ENCODE measurements around the gene GGTLC3. TPM values are rescaled to one million over a fixed set of nuclear protein-coding genes. Genes with fewer than 3 reads are reported as not detected.
"Not testable (repeated sequence)": the region's sequence is repeated elsewhere in the genome, so short reads cannot be mapped to it uniquely, and the experiment has no call there.

The GGTLC3 gene
- total RNA-seq (not detected), polyA plus RNA-seq (not detected)
- long read RNA-seq, donor 1: 0 reads
- long read RNA-seq, donor 2: 0 reads
- long read RNA-seq, donor 3: 0 reads

DNA sequence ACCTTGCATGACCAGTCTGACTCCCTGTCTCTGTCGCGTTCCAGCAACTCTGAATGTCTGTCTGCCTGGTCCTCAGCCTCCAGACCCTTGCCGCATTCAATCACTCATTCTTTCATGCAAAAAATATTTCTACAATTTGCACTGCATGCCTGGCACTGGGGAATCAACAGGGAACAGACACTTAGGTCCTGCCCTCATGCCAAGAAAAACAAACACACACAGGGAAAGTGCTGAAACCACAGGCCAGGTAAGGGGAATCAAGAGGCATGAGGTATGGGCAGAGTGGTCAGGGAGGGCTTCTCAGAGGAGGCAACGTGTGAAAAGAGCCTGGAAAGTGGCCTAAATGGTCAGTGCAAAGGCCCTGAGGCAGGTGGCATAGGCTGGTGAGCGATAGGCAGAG, at the start of gene GGTLC3:
Gene GGTLC3, minus strand, starts transcription at position 101 of the 400 bp plus-strand sequence. CDS start 264 bp downstream, outside the sequence.
- H3K27me3 ChIP-seq; intact Hi-C loops (cut with DNase I); H3K9me3 ChIP-seq; H3K36me3 ChIP-seq; H3K4me1 ChIP-seq (ENCODE audit: insufficient read depth); H3K4me3 ChIP-seq; H3K27ac ChIP-seq; DNase-seq: not testable (repeated sequence)
- WGBS, 3 donors: no CpG with 5 or more reads among the region's 5 CpGs

DNA sequence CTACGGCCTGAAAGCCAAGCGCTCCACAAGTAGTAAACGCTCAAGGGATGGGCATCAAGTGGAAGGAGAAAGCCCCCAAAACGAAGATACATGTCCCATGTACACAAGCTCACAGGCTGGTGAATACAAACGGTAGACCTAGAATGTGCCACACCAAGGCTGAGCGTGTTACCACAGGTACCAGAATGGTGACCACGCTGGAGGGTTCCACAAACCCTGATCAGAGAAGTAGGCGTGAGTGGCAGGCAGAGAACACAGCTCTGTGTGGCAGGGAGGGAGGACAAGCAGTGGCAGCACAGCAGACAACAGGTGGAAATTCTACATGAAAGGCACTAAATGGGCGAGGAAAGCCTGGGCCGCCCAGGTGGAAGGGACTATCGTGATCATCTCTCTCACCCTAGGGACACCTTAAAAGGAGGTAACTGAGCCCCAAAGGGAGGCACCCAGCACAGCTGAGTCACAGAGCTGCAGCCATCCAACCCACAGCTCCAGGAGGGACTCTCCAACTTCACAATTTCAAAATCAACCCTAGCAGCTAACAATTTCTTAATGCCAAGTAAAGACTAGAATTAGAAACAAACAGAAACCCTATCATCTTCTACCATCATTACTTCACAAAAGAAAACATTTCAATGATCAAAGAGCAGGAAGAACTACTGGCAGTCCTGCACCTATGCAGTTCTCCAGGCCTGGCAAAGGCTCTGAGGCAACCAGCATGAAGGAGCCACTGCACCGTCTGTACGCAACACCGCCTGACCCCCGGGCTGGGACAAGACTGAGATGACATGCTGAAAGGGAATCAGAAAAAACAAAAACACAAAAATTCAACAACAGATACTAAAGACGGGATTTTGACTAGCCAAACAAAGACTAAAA, 42.4 kb upstream of the GGTLC3 start:
- H3K4me1 ChIP-seq (ENCODE audit: insufficient read depth); H3K27me3 ChIP-seq; H3K27ac ChIP-seq; H3K4me3 ChIP-seq; DNase-seq; intact Hi-C loops (cut with DNase I); H3K9me3 ChIP-seq; H3K36me3 ChIP-seq: not testable (repeated sequence)
- no CpG with 5 or more reads among the region's 16 CpGs for WGBS, 3 donors

DNA sequence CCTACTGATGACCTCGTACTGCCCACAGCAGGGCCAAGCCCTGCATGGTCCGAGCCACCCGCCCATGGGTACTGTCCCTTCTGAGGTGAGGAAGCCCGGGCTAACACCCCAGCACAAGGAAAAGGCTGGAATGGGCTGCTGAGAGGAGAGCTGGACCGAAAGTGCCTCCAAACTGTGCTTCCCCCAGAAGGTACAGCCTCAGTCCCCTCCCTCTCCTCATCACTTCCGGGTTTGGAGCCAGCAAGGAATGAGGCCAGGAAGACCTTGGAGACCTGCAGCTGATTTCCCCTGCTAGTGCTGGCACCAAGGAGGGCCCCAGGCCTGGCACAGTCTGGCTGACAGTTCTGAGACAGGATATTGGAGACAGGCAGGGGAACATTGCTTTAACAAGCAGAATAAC, 41.0 kb upstream of the GGTLC3 start:
- DNase-seq; H3K27ac ChIP-seq; intact Hi-C loops (cut with DNase I); H3K9me3 ChIP-seq; H3K27me3 ChIP-seq; H3K4me1 ChIP-seq (ENCODE audit: insufficient read depth); H3K4me3 ChIP-seq; H3K36me3 ChIP-seq: not testable (repeated sequence)
- no CpG with 5 or more reads among the region's 6 CpGs for WGBS, 3 donors

DNA sequence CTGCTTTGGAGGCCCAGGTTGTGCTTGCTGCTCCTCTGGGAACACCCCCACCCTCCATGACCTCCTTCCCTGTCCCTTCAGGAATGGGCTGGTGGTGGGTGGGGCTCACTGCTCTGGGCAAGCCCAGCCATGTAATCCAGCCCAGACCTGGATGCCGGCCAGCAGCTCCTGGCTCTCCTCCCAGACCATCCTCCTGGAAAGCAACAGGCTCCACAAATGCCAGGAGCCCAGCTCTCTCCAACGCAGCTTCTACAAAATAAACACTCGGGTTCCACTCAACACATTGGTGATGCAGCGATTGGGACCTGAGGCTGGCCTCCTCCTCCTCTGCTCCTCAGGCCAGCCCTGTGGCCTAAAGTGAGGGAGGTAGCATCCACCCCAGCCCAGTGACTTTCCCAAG, 40.6 kb upstream of the GGTLC3 start:
- WGBS, 3 donors: no CpG with 5 or more reads among the region's 4 CpGs
- H3K27me3 ChIP-seq; H3K9me3 ChIP-seq; H3K36me3 ChIP-seq; H3K27ac ChIP-seq; H3K4me3 ChIP-seq; intact Hi-C loops (cut with DNase I); H3K4me1 ChIP-seq (ENCODE audit: insufficient read depth); DNase-seq: not testable (repeated sequence)

DNA sequence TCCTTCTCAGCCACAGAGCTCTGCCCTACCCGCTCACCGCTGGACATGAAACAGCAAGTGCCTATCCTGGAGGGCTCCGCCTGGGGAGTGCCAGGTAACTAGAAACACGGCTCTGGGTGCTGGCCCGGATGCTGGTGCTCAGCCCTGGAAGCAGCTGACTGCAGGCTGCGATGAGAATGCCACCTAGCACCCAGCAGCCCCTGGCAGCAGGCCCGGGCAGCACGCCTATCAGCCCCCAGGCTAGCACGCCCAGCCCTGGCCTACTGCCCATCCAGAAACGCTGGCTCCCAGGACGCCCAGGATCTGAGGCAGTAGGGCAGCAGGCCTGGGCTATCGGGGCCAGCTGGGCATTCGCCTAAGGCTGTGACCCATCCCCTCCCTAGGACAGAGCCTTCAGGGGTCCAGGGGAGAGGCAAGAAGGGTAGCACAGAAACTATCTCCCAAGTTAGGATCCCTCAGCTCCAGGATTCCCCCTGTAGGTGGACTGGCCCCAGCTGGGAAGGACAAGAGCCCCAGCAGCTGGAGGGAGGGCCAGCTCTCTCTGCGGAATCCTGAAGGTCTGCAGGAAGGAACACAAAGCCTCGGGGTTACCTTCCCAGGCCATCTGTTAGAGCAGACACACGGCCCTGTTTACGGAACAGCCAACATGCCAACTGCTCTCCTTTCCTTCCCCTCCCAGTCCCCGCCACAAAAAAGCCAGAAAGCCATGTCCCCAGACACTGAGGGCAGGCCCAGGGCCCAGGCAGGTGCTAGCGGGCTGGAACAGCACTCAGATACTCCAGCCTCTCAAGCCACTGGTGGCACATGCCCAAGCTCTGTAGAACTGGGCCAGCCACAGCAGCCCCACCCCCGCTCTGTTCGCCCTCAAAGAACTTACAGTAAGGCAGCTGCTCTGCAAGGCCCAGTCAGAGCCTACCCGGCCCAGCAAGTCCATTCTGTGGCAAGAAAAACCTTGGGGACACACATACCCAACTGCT, 36.6 kb upstream of the GGTLC3 start:
- DNase-seq: peak in 1 of 5 donors; percentile 42
- H3K27ac ChIP-seq; H3K36me3 ChIP-seq; H3K9me3 ChIP-seq; H3K4me3 ChIP-seq; intact Hi-C loops (cut with DNase I); H3K4me1 ChIP-seq (ENCODE audit: insufficient read depth); H3K27me3 ChIP-seq: not testable (repeated sequence)
- WGBS, 3 donors: no CpG with 5 or more reads among the region's 22 CpGs

DNA sequence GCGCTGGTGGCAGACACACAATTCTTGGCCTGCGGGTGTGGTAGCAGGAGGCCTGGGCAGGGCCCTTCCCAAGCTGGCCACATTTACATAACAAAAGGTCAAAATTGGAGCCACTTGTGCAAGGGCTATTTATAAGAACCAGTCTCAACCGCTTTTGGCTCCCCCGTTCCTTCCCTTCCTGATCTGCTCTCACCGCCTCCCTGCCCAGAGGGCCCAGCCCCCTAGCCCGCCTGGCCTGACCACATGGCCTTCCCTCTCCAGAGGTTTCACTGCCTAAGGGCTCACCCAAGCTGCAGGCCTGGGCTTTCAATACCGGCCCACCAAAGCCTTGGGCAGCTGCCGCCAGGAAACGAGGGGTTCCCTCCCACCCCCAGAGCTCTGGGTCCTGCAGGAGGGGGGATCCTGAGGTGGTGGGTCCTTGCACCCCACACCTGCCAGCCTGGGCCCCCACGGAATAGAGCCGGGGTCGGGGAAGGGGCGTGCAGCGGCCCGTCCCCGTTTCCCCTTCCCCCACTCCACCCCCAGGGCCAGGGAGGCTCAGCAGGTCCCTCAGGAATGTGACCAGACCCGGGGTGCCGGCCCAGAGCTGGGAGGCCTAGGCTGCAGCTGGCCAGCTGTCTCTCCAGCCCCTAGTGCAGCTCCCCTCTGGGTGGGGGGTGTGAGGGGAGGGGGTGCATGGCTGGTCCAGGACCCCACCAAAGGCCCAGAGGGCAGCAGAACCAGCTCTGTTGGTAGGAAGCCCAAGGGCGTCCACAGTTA, 35.1 kb upstream of the GGTLC3 start:
- H3K27ac ChIP-seq; DNase-seq; H3K9me3 ChIP-seq; H3K36me3 ChIP-seq; H3K4me1 ChIP-seq (ENCODE audit: insufficient read depth); H3K27me3 ChIP-seq; H3K4me3 ChIP-seq; intact Hi-C loops (cut with DNase I): not testable (repeated sequence)
- 60 to 92% methylated on average over 2 of the region's 19 CpGs; no CpG with 5 or more reads in 1 of the 3 donors for WGBS, 3 donors

DNA sequence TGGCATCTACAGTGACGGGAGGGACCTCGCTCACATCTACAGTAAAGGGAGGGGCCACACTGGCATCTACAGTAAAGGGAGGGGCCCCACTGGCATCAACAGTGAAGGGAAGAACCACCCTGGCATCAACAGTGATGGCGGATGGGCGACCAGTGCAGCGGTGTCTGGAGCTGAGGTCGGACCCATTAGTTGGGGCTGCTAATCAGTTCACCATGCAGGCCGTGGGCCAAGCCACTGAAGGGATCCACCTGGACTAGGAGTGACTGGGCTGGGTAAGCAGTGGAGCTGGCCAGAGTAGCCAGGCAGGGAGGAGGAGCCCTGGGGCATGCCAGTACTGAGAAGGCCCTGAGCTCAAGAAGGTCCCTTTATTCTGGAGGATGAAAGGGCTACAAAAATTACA, 33.1 kb upstream of the GGTLC3 start:
- H3K4me1 ChIP-seq (ENCODE audit: insufficient read depth); H3K27me3 ChIP-seq; H3K36me3 ChIP-seq; H3K27ac ChIP-seq; H3K4me3 ChIP-seq; H3K9me3 ChIP-seq; intact Hi-C loops (cut with DNase I): not testable (repeated sequence)
- DNase-seq: peak in 1 of 5 donors; percentile 61
- 89 to 92% methylated on average over 2 of the region's 7 CpGs; no CpG with 5 or more reads in 1 of the 3 donors for WGBS, 3 donors

DNA sequence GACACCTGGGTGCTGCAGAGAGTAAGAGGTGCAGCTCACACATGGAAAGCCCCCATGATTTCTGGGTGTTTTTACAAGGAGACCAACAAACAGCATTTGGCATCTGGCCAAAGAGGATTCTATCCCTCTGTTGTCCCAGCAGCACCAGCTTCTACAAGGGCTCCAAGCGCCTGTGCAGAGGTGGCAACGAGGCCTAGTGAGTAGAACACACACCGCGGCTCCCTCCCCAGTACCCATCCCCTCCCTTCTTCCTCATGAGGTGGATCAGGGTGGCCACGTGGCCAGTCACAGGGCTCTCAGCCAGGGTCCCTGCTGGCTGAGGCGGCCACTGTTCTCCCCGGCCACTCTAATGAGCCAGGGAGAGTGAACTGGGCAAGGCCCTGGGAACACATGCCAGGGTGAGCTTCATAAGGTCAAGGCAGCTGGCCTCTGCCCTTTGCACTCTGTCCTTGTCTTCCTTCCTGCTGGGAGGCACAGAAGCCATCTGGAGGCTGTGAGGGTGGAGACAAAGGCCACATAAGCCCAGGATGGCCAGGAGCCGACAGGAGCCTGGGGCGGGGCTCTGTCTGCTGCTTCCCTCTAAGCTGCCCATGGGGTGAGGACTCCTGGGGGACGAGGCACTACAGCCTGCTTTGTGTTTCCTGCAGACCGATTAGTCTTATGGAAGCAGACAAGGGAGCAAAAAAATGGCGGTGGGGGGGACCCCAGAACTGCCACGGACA, 31.7 kb upstream of the GGTLC3 start:
- DNase-seq: peak in 1 of 5 donors; percentile 18
- H3K27ac ChIP-seq; H3K4me1 ChIP-seq (ENCODE audit: insufficient read depth); intact Hi-C loops (cut with DNase I); H3K36me3 ChIP-seq; H3K9me3 ChIP-seq; H3K27me3 ChIP-seq; H3K4me3 ChIP-seq: not testable (repeated sequence)
- 79 to 94% methylated on average over 9 to 11 of the region's 13 CpGs; no CpG with 5 or more reads in 1 of the 3 donors for WGBS, 3 donors

DNA sequence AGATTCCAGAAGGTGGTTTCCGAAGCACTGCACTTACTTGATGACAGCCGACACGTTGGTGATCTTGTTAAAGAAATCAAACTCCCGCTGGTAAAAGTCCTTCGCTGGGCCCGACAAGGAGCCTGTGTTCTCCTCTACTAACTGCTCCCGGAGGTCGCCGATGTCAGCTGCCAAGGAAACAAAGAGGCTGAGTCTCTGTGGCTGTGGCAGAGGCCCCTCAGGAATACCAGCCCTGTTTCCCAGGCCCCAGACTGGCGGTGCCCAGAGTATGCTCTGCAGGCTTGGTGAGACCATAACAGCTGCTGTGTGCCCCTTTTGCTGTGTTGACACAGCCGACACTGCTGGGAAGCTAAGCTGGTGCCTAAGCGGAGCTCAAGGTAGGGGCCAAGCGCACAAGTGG, 26.7 kb upstream of the GGTLC3 start:
- H3K27ac ChIP-seq; intact Hi-C loops (cut with DNase I); H3K9me3 ChIP-seq; H3K4me1 ChIP-seq (ENCODE audit: insufficient read depth); H3K4me3 ChIP-seq; H3K27me3 ChIP-seq; H3K36me3 ChIP-seq: not testable (repeated sequence)
- 76 to 98% (median 96%) methylated on average over 5 to 8 of the region's 13 CpGs for WGBS, 3 donors
- peak in 1 of 5 donors; percentile 7 for DNase-seq

DNA sequence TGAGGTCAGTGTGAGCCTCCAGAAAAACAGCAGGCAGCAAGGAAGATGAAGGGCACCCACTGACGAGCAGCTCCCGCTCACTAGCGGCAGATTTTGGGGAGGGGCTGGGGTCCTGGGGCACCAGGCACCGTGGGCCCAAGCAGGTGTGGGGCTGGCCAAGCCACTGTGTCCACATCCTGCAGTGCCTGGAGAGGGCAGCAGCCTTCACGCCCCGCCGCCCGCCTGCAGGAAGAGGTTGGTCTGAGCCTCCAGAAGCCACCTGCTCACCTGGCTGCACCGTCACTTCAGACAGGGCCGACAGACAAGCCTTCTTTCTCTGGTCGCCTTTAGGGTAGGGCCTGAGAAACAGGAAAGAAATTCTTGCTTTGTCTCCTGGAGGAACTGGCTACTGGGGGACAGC, 25.4 kb upstream of the GGTLC3 start:
- no CpG with 5 or more reads among the region's 11 CpGs for WGBS, 3 donors
- intact Hi-C loops (cut with DNase I); H3K27ac ChIP-seq; H3K27me3 ChIP-seq; H3K4me3 ChIP-seq; H3K36me3 ChIP-seq; H3K4me1 ChIP-seq (ENCODE audit: insufficient read depth); H3K9me3 ChIP-seq: not testable (repeated sequence)
- DNase-seq: peak in 1 of 5 donors; percentile 3
